HG03025 (cell line): Measurements from ENCODE around the gene C17orf78.
A peak's percentile ranks its signal among the peaks of the same experiment; 100 is the strongest.
"Not testable (repeated sequence)": the region's sequence is repeated elsewhere in the genome, so short reads cannot be mapped to it uniquely, and the experiment has no call there.

Source experiments
- ATAC-seq: cut with Tn5 transposase; IDR thresholded peaks from one replicate; pipeline ENCODE4 v1.9.1; 2021; ENCODE audit warnings: mild to moderate bottlenecking, moderate library complexity; ENCODE audit not compliant: unreplicated experiment, low FRiP score

Gene C17orf78

DNA sequence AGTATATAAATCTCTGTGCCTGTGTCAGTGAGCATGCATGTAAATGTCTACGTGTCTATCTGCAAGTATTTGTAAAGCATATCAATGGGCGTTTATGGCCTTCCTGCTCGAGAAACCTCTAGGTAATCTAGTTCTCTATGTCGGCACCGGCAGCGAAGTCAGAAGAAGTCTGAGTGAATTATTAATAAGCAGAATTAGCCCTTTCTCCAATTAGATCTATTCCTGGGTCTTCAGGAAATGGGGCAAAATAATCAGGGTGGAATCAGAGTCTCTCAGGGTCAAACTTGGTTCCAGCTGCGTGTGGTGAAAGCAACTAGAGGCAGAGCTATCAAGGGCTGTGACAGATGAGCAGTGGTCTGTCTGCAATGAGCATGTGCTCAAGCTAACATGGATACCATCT is at the start of gene C17orf78:
Gene C17orf78, plus strand, starts transcription at position 280 of the 400 bp plus-strand sequence. Its CDS starts 108 bp downstream, at position 388.
- ATAC-seq: no peak

DNA sequence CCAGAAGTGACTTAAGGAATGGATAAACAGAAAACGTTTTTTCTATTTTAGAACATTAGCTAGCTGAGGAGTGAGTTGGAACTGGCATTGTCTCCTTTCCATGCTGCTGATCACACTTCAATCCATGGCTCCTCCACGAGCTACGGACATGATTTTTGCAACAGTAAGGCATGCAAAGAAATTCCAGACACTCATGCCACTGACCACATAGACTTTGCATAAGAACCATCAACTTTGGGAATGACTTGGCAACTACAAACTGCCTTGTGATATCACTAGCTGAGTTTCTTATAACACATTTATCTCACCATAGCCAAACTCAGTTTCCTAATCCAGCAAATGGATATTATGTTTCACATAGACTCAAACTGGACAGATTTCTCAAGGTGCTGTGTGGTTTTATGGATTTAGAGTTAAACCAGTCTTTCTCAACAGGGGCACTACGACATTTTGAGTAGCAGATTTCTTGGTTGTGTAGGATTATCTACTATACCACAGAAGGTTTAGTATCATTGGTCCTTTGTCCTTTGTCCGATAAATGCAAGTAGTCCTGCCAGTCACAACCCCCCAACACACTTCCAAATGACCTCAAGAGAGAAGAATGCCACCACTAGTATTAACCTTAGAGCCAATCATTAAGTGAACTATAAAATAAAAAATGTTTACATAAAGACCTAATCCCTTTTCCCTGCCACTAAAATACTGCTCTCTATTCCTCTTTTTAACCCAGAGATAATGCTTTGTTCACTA is 48.3 kb upstream of the C17orf78 start:
- no peak for ATAC-seq

DNA sequence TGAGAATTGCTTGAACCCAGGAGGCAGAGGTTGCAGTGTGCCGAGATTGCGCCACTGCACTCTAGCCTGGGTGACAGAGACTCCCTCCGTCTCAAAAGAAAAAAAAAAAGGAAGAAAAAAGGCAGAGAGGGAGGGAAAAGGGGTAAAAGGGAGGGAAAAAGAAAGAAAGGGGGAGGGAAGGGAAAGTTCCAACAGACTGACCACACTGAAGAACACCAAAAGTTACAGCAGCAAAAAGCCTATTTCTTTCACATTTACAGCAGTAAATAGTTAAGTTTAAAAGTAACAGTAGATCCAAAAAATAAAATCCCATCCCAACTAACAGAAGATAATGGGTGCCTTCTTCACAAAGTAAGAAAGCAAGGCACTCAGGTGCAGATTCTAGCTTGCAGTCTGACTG is 36.9 kb upstream of the C17orf78 start:
- no peak for ATAC-seq

DNA sequence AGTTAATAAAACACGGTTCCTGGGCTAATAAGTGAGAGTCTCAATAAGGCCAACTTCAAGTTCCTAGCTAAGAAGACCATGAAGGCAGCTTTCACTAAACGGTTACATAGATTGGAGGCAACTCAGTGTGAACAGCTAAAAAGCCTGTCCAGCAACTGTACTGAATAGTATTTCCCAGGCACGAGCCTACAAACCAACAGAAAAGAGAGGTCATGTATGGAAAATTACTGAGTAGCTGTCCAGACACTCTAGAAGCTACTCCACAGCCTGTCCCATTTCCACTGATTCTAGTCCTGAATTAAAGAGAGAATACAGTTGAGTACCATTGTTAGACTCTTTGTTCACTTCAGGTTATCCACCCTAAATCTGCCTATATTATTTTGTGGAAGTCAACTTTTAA is 36.5 kb upstream of the C17orf78 start:
- no peak for ATAC-seq

DNA sequence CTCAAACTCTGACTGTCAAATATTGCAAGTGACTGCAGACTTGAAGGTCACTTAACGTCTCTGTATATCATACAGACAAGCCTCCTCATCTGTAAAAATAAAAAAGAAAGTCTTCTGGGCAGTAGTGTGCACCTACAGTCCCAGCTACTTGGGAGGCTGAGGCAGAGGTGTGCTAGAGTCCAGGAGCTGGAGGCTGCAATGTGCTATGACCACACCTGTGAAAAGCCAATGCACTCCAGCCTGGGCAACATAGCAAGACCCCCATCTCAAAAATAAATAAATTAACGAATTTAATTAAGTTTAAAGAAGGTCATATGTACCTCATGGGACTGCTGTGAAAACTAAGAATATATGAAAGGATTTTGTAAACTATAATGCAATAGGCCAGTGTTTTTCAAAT is 35.0 kb upstream of the C17orf78 start:
- no peak for ATAC-seq

DNA sequence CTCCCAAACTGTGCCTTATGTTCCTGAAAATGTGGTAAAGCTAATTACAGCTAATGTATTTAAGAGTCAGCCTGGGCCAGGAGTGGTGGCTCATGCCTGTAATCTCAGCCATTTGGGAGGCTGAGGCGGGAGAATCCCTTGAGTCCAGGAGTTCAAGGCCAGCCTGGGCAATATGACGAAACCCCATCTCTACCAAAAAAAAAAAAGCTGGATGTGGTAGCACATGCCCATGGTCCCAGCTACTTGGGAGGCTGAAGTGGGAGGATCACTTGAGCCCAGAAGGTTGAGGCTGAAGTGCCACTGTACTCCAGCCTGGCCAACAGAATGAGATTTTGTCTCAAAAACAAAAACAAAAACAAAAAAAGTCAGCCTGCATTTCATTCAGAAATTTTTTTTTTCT is 33.2 kb upstream of the C17orf78 start:
- no peak for ATAC-seq

DNA sequence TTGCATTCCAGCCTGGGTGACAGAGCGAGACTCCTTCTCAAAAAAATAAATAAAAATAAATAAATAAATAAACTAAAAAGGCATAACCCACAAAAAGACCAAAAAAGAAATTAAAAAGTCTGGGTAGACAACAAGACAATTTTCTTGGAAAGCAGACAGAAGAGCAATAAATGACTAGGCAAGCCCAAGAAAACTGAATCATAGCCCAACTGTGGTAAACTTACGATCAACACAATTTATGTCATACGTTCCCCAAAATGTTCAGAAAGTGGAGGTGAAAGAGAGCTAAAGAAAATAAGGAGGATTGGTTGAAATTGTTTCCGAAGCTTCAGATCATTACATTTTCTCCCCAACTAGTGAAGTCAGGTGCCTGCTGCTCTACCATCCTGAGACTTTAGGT is 31.3 kb upstream of the C17orf78 start:
- no peak for ATAC-seq

DNA sequence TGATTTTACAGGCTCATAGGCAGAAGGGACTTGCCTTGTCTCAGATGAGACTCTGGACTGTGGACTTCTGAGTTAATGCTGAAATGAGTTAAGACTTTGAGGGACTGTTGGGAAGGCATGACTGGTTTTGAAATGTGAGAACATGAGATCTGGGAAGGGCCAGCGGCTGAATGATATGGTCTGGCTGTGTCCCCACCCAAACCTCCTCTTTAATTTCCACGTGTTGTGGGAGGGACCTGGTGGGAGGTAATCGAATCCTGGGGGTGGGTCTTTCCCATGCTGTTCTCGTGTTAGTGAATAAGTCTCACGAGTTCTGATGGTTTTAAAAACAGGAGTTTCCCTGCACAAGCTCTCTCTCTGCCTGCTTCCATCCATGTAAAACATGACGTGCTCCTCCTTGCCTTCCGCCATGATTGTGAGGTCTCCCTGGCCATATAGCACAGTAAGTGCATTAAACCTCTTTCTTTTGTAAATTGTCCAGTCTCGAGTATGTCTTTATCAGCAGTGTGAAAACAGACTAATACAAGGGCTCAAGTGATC is 28.9 kb upstream of the C17orf78 start:
- not testable (repeated sequence) for ATAC-seq

DNA sequence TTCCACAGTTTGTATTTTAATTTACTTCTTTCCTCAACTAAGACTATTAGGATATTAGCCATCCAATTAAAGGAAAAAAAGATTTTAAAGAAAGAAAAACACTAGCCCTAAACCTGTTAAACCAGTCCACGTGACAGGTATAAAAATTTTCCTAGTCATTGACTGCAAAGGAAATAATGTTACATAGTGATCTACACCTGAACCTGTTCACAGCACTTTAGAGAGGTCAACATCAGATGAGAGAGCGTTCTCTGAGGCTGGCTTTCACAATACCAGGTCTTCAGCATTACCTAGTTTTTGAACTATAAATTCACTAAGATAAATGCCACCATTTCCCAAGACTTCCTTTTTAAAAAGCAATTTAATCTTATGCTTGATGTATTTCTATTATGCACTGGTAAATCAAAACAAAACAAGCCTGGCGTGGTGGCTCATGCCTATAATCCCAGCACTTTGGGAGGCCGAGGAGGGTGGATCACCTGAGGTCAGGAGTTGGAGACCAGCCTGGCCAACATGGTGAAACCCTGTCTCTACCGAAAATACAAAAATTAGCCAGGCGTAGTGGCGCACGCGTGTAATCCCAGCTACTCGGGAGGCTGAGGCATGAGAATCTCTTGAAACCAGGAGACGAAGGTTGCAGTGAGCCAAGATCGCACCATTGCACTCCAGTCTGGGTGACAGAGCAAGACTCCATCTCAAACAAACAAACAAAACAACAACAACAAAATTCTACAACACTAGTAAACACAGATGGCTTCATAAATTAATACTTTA is 18.8 kb upstream of the C17orf78 start:
- not testable (repeated sequence) for ATAC-seq

DNA sequence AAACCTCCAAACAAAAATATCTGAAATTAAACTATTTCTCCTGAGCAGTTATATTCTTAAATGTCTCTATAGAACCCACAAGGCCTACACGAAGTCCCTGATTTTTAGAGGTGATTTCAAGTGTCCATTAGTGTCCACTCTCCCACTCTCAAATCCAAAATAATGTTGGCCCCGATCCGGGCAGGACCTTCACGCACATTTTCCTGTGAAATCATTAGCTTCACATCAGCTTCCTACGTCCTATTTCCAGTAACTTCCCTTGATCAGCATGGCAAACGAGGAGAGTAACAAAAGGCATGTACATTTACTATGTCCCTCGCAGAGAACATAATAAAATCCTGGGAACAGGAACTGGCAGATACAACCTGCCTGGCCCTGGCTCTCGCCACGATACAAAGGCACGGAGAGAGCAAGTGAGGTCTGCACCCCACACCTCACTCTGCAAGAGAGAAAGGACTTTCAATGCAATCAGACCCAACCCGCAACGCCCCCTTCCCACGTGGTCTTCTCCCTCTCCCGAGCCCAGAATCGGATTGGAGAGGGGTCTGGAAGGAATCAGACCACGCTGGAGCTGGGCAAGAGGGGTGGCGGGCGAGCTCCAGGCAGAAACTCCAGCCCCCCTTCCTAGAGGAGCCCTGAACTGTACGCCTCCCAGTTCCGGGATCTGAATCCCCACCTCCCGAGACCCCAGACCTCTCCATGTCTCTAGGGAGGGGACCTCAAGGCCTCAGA is 17.5 kb upstream of the C17orf78 start:
- ATAC-seq: peak; percentile 15

DNA sequence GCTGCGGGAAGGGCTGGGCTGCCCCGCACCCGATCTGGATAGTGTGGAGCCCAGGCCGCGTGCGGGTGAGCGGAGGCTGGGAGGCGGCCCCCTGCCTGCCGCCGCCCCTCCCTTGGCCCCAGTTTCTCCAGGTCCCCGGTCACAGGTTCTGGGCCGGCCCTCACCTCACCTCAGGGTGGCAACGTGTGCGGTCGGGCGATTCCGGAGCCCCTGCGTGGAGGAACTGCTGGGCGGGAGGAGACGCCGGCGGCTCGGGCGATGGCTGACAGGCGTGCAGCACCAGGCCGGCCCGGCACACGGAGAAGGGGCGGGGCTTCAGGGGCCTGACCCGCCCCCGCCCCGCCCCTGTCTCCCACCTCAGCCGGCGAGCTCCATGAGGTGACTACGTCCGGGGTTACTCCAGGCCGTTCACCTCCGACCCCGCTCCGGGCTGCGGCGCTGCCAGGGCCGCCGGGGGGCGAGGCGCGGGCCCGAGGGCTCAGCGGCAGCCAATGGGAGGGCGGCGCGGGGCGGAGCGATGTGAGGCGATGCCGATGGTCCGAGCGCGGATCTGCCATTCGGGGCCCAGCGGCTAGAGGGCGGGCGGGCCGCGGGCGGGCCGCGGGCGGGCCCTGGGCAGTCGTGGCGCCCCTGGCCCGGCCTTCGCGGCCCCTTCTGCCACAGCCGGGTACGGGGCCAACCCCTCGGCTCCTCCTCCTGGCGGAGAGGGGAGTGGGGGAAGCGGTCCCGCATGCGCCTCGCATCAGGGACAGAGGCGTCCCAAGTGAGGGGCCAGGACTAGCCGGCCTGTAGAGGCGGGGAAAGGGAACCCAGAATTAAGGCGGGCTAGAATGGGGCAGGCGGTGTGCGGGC is 16.7 kb upstream of the C17orf78 start:
- peak; percentile 74 for ATAC-seq

DNA sequence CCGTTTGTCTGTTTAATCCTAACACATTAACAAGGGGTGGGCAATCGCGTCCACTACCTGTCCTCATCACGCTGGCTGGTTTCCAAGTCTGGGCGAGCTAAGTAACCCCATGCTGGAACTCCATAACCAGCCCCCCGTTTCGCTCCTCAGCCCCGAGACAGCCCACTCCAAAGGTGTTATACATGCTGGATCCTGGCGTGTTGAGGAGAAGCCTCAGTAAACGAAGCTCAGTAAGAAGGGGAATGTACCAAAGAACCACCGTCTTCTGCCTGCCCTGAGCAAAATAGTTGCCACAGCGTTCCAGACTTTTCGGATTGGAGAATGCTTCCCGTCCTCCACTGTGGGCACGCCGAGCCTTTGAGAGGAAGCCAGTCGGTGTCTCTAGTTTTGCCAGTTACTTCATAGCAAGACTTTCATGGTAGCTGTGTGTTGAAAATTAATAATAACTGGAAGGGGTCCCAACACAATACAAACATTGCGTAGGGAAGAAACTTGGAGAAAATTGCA is 16.1 kb upstream of the C17orf78 start:
- no peak for ATAC-seq

DNA sequence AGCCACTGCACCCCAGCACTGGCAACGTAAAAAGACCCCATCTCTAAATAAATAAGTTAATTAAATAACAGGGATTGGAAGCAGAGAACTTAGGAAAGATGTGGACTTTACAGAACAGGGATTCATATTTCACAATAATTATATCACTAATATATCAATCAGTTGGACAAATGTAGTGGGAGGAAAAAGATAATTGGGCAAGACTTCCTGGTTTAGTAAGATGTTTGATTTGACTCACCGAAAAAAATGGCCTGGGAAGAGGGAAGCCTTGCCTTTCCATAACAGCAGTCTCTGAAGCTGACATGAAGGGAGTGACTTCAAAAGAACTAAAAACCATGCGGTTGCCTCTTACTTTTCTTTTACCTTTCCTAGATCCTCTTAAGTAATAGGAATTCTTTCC is 15.2 kb upstream of the C17orf78 start:
- ATAC-seq: no peak

DNA sequence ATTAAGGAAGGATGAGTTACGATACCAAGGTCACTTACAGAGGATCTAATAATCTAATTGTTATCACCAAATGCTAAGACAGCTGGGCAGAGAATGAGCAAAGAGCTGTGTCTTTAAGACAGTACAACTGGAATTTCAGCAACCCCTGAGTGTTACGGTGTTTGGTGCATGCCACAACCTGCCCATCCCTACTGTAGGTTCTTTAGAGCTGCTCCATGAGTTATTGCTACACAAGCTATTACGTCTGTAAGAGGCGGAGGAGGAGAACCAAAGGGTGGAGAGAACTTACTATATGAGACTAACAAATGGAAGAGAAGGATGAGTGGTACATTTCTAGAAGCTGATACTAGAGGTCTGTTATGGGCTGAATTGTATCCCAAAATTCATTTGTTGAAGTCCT is 14.2 kb upstream of the C17orf78 start:
- no peak for ATAC-seq

DNA sequence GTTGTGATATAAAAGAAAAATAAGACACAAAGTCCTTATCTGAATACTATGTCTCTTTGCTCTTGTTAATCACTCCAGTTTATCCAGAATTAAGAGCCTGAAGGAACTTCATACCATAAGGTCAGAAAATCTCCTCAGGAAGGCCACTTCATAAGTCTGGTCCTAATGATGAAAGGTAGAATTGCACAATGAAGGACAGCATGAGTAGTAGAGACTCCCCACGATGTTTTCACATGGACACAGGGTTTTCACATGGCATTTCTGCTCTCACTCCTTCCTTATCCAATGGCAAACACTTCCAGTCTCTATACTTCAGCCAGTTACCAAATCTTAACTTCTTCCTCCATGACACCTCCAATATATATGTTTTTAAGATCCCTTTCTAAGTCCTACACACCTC is 10.2 kb upstream of the C17orf78 start:
- ATAC-seq: no peak

DNA sequence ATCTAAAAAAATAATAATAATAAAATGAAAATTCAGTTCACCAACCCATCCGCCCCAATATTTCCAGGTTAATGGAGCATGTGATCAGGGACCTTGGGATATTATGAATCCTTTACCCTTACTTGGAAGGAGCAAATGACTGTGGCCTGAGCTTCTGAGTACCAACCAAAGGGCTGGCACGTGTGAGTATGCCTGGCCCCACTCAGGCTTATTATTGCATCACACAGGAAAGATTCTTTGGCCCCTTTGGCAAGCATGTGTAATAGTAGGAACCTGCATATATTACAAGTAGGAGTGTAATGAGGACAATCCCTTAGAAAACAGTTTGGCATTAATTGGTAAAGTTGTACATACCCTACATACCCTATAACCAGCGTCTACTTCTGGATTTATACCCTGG is 7.2 kb upstream of the C17orf78 start:
- ATAC-seq: no peak

DNA sequence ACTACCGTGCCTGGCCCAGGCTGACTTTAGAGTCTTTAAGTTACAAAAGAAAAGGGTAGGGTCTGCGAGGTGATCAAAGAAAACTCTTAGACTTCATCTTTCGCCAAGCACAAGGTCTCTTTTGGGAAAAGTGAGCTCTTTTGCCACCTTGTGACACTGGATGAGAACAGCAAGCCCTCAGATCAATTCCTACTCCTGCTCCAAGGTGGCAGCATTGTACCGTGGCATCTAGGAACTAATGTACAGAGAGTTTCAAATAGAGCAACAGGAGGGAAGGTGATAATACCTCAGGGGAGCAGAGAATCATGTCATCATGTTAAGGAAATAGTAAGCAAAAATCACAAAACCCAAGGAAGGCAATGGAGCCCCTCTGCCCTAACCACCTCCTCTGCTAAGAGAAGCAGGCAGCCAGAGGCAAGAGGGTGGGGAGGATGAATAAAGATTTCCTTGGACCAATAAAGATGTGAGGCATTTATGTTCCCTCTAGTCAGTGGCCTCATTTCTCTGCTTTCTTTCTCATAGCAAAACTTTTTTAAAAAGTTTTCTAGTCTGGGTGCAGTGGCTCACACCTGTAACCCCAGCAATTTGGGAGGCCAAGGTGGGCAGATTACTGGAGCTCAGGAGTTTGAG is 2.1 kb upstream of the C17orf78 start:
- ATAC-seq: no peak

DNA sequence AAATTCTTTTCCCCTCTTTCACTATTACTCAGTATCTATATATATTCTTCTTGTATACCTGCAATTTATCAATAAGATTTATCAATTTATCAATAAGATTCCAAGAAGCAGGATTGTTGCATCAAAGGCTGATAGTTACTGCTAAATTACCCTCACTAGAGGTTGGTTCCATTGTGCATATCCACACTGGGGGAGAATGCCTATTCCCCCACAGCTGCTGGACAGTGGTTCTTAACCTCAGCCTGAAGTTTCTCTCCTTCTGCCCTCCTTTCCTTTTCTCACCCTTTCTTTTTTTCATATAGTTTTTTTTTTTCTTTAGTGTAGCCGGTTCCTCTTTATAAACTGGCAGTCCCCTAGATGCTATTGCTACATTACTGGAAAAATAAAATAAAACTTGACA is 6.3 kb downstream of the C17orf78 start:
- ATAC-seq: no peak

DNA sequence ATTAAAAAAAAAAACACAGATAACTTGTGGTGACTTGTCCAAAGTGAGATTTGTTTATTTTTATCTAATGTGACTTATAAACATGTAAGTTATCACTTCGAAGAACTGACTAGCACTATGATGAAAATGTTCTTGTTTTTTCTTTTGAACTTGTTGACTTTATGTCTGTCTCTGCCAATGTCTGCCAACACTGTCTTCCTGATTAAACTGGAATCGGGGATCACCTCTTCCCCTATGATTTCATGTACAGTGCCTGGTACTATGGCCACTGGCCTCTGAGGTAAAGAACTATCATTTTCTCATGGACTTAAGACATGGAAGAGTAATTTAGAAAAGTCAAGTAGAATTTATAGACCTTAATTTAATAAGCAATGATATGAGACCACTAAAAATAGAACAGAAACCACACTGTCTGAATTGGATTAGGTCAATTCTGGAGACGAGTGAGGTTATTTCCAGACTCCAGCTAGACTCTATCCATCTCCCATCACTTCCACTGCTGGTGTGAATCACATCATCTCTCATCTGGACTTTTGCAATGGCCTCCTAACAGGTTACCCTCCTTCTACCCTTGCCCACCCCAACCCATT is 8.9 kb downstream of the C17orf78 start:
- ATAC-seq: no peak
